Dermis blood vessel endothelial cell (primary cell): ENCODE results near the gene NPSR1. TPM values are rescaled to one million over a fixed set of nuclear protein-coding genes. Genes with fewer than 3 reads are reported as not detected.
A peak's percentile ranks its signal among the peaks of the same experiment; 100 is the strongest.
"Not testable (repeated sequence)": the region's sequence is repeated elsewhere in the genome, so short reads cannot be mapped to it uniquely, and the experiment has no call there.

Experiments
- DNase-seq: peaks from one replicate; pipeline ENCODE4 v3.0.0; 2010
- total RNA-seq: library from RNA; depleted of rRNA; stranded (reverse); fragments of >200 nt; gene quantifications from 2 replicates; pipeline ENCODE4 v1.2.3, GENCODE V29; 2014

NPSR1 gene
- total RNA-seq = not detected in 2 replicates

GRCh38 chr7:34657632-34658268, at the start of gene NPSR1:
Gene NPSR1 (plus strand): TSS chr7:34658218. CDS start chr7:34658413, 195 bp downstream.
- DNase-seq = no peak

- DNase-seq = no peak
Observed at GRCh38 chr7:34612661-34613060, 45.4 kb upstream of the NPSR1 start.

- DNase-seq = no peak
Observed at GRCh38 chr7:34620425-34620824, 37.6 kb upstream of the NPSR1 start.

- DNase-seq = no peak
Observed at GRCh38 chr7:34622182-34622581, 35.8 kb upstream of the NPSR1 start.

GRCh38 chr7:34622771-34623250, 35.2 kb upstream of the NPSR1 start:
- DNase-seq = no peak

- DNase-seq = not testable (repeated sequence)
Observed at GRCh38 chr7:34628618-34629017, 29.4 kb upstream of the NPSR1 start.

GRCh38 chr7:34652809-34653208, 5.2 kb upstream of the NPSR1 start:
- DNase-seq = no peak

GRCh38 chr7:34653787-34654186, 4.2 kb upstream of the NPSR1 start:
- DNase-seq = no peak

- no peak for DNase-seq
Observed at GRCh38 chr7:34655384-34655783, 2.6 kb upstream of the NPSR1 start.

GRCh38 chr7:34656041-34656440, 2.0 kb upstream of the NPSR1 start:
- no peak for DNase-seq

GRCh38 chr7:34659472-34660075, 1.6 kb downstream of the NPSR1 start:
- no peak for DNase-seq

GRCh38 chr7:34662058-34662708, 4.2 kb downstream of the NPSR1 start:
- no peak for DNase-seq

- no peak for DNase-seq
Observed at GRCh38 chr7:34664755-34665154, 6.7 kb downstream of the NPSR1 start.

- DNase-seq = no peak
Observed at GRCh38 chr7:34672430-34672829, 14.4 kb downstream of the NPSR1 start.

GRCh38 chr7:34673066-34673465, 15.0 kb downstream of the NPSR1 start:
- DNase-seq = no peak

- DNase-seq = peak; percentile 61
Observed at GRCh38 chr7:34675749-34676374, 17.8 kb downstream of the NPSR1 start.

- DNase-seq = no peak
Observed at GRCh38 chr7:34677491-34677890, 19.5 kb downstream of the NPSR1 start.

- DNase-seq = no peak
Observed at GRCh38 chr7:34687529-34687928, 29.5 kb downstream of the NPSR1 start.

- DNase-seq = no peak
Observed at GRCh38 chr7:34696415-34696814, 38.4 kb downstream of the NPSR1 start.

GRCh38 chr7:34709771-34710170, 51.8 kb downstream of the NPSR1 start:
- no peak for DNase-seq

GRCh38 chr7:34718867-34719266, 60.8 kb downstream of the NPSR1 start:
- no peak for DNase-seq

- no peak for DNase-seq
Observed at GRCh38 chr7:34719636-34720035, 61.6 kb downstream of the NPSR1 start.

- DNase-seq = no peak
Observed at GRCh38 chr7:34720289-34720688, 62.3 kb downstream of the NPSR1 start.

- DNase-seq = no peak
Observed at GRCh38 chr7:34723338-34723737, 65.3 kb downstream of the NPSR1 start.
